ENCODE data around the gene HK1.

The HK1 gene

DNA sequence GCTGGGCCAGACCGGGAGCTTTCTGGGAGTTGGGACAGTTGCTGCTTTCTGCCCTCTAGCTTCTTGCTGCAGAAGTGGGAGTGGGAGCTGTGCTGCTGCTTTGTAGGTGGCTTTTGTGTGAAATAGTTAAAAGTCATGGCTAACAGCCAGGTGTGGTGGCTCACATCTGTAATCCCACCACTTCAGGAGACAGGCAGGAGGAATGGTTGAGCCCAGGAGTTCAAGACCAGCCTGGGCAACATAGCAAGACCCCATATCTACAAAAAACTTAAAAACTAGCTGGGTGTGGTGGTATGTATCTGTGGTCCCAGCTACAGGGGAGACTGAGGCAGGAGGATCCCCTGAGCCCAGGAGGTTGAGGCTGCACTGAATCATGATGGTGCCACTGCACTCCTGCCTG is 124.8 kb downstream of the HK1 start:
- ATAC-seq (replicated peaks; ENCODE audit: extremely low read depth, poor library complexity, severe bottlenecking) (no peak), DNase-seq (ENCODE audit: low spot score in 2 of 2) (no peak)
- H3K4me1 Mint-ChIP-seq, result peaks cover 11% of the 10 kb centered on the region
- peaks cover 22% of the 10 kb centered on the region for H3K36me3 Mint-ChIP-seq (ENCODE audit: insufficient read depth)
- no peaks in the 10 kb centered on the region for H3K27me3 Mint-ChIP-seq
- no peaks in the 10 kb centered on the region for H3K9me3 Mint-ChIP-seq
- no peak overlapping the region for H3K27ac Mint-ChIP-seq (ENCODE audit: low read depth)
- H3K4me3 Mint-ChIP-seq, result no peak overlapping the region

DNA sequence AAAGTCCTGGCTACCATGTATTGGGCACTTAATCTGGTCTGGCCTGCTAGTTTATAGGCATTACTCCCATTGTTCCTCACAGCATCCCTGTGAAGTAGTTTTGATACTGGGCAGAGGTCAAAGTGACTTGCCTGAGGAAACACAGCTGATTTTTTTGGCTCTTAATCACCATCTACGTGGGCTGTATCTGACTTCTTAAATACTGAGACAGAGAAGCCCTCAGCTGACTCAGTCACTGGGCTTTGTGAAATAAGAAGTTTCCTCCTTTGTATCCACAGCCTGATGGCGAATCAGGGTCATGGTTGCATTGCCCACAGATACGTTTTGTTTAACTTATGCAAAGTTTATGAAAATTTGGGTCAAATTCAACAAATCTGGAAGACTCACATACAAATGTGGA is 125.2 kb downstream of the HK1 start:
- DNase-seq (ENCODE audit: low spot score in 2 of 2) (no peak), ATAC-seq (replicated peaks; ENCODE audit: extremely low read depth, poor library complexity, severe bottlenecking) (no peak)
- H3K4me1 Mint-ChIP-seq, result peaks cover 16% of the 10 kb centered on the region
- no peak overlapping the region for H3K27ac Mint-ChIP-seq (ENCODE audit: low read depth)
- H3K9me3 Mint-ChIP-seq, result no peaks in the 10 kb centered on the region
- H3K4me3 Mint-ChIP-seq, result no peak overlapping the region
- peaks cover 23% of the 10 kb centered on the region for H3K36me3 Mint-ChIP-seq (ENCODE audit: insufficient read depth)
- H3K27me3 Mint-ChIP-seq, result no peaks in the 10 kb centered on the region

DNA sequence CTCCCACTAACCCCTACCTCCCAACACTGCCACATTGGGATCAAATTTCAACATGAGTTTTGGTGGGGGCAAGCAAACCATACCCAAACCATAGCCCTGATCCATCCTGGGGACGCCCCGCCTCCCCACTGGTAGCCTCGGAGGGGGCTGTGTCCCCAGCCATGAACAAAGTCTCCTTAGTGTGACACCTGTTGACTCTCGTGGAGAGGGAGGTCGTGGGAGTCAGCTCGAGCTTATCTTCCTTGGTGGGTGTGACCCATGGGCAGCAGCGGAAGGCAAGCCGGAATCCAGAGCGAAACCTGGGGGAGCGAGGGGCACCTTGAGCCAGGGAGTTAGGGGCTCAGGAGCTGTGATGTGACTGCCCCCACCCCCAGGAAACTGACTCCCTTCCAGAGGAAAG is 126.5 kb downstream of the HK1 start:
- ATAC-seq (replicated peaks; ENCODE audit: extremely low read depth, poor library complexity, severe bottlenecking) (no peak), DNase-seq (ENCODE audit: low spot score in 2 of 2) (no peak)
- Mint-ChIP-seq H3K36me3 (ENCODE audit: insufficient read depth) (peaks cover 21% of the 10 kb centered on the region), H3K4me1 (peaks cover 21% of the 10 kb centered on the region), H3K9me3 (no peaks in the 10 kb centered on the region), H3K4me3 (no peak overlapping the region), H3K27ac (ENCODE audit: low read depth) (no peak overlapping the region), H3K27me3 (no peaks in the 10 kb centered on the region)

DNA sequence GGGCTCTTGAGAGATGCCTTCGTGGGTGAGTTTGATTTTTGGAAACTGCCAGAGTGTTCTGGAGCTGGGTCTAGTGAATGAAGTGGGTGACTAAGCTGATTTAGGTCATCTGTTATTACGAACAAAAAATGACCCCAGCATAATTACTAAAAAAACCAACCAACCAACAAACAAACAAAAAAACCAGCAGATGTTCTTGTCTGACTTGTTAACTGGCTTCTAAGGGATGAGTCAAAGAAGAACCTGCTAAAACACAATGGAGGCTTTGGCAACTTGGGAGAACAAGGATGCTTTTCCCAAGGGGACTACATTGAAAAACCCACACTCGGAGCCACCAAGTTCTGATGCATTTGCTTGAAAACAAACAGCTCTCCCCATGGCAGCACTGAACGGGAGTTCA is 126.9 kb downstream of the HK1 start:
- no peak overlapping the region for H3K4me3 Mint-ChIP-seq
- no peak for DNase-seq (ENCODE audit: low spot score in 2 of 2)
- no peak for ATAC-seq (replicated peaks; ENCODE audit: extremely low read depth, poor library complexity, severe bottlenecking)
- H3K27me3 Mint-ChIP-seq, result no peaks in the 10 kb centered on the region
- H3K9me3 Mint-ChIP-seq, result no peaks in the 10 kb centered on the region
- H3K27ac Mint-ChIP-seq (ENCODE audit: low read depth), result no peak overlapping the region
- H3K36me3 Mint-ChIP-seq (ENCODE audit: insufficient read depth), result peaks cover 19% of the 10 kb centered on the region
- peaks cover 21% of the 10 kb centered on the region for H3K4me1 Mint-ChIP-seq

DNA sequence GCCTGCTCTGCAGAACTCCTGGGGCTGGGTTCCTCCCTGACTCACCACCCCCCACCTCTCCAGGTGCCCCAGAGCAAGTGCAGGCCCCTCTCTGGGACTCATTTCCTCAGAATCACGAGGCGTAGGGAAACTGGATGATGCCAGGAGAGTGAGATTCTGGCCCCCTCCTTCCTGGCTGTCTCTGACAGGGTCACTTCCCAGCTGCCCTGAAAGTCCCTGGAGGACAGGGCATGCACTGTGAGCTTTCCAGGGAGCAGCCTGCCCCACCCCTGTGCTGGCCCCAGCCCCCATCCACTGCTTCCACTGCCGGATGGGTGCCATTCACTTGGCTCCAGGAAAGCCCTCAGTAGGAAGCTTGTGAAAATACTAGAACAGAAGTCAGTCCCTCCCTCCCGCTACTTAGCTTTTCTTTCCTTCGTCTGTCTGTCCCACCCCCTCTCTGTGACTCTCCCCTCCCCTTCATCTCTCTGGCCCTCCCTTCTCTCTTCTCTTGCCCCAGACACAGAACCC is 128.1 kb downstream of the HK1 start:
- no peak for DNase-seq (ENCODE audit: low spot score in 2 of 2)
- Mint-ChIP-seq H3K27ac (ENCODE audit: low read depth) (no peak overlapping the region), H3K4me3 (no peak overlapping the region), H3K9me3 (no peaks in the 10 kb centered on the region), H3K4me1 (peaks cover 21% of the 10 kb centered on the region), H3K27me3 (no peaks in the 10 kb centered on the region), H3K36me3 (ENCODE audit: insufficient read depth) (peaks cover 13% of the 10 kb centered on the region)
- no peak for ATAC-seq (replicated peaks; ENCODE audit: extremely low read depth, poor library complexity, severe bottlenecking)

DNA sequence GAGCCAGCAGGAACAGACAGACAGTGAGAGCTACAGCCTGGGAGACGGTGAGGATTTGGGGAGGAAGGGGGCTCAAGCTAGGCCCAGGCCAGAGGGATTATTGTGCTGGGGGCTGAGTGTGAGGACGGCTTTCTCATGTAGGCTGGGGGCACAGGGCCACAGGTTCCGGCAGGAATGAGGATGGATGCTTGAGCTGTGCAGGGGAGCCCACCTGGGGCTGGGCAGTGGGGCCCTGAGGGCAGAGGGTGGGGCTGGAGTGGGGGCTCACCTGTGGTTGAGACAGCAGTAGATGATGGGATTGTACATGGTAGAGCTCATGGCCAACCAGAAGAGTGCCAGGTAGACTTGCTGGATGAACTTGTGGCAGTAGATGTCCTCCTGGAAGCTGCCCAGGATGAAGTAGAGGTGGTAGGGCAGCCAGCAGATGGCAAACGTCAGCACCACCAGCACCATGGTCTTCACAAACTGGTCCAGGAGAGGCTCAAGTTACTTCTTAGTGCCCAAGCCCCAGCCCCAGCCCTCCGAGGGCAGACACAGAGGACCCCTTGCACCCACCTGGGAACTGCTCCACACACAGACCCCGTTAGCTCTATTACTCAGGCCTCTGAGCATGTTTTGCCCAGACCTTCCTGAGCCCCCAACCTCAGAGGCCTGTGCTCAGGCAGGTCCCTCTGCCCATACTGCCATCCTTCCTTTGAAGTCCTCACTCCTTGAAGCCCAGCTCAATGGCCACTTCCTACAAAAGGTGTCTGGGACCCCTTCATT is 128.7 kb downstream of the HK1 start:
- Mint-ChIP-seq H3K9me3 (no peaks in the 10 kb centered on the region), H3K27ac (ENCODE audit: low read depth) (peak overlapping the region; percentile 41), H3K4me3 (no peak overlapping the region), H3K36me3 (ENCODE audit: insufficient read depth) (peaks cover 11% of the 10 kb centered on the region), H3K4me1 (peaks cover 21% of the 10 kb centered on the region), H3K27me3 (no peaks in the 10 kb centered on the region)
- DNase-seq (ENCODE audit: low spot score in 2 of 2) (no peak), ATAC-seq (replicated peaks; ENCODE audit: extremely low read depth, poor library complexity, severe bottlenecking) (no peak)

DNA sequence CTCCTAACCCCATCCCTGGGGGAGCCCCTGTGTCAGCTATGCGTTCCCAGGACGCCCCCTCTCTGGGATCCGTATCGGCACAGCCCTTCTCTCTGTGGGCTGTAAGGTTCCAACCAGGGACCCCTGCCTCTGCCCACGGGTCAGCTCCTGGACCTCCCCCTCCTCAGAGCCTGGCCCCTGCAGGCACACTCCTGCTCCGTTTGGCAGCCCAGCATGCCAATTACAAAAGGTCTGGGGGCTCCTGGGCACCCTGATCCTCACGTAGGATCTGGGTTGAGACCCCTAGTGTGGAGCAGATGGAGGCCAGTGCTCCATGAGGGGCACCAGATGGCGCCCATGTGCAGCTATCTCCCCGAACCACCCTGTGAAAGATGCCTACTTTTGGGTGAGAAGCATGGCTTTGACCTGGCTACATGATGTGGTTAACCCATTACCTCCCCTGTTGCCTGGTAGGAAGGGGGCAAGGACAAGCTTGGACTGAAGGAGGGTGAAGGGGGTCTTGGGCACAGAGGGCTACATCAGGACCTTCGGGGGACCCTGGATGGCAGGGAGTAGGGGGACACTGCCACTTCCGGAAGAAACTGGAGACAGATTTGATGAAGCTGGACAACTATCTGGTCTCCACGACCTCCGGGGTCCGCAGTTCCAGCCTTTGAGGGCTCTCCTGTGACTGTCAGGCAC is 129.5 kb downstream of the HK1 start:
- H3K27ac Mint-ChIP-seq (ENCODE audit: low read depth), result peak overlapping the region; percentile 71
- H3K9me3 Mint-ChIP-seq, result no peaks in the 10 kb centered on the region
- ATAC-seq (replicated peaks; ENCODE audit: extremely low read depth, poor library complexity, severe bottlenecking) (no peak), DNase-seq (ENCODE audit: low spot score in 2 of 2) (no peak)
- H3K4me3 Mint-ChIP-seq, result no peak overlapping the region
- H3K36me3 Mint-ChIP-seq (ENCODE audit: insufficient read depth), result peaks cover 7% of the 10 kb centered on the region
- H3K4me1 Mint-ChIP-seq, result peaks cover 21% of the 10 kb centered on the region
- H3K27me3 Mint-ChIP-seq, result no peaks in the 10 kb centered on the region

DNA sequence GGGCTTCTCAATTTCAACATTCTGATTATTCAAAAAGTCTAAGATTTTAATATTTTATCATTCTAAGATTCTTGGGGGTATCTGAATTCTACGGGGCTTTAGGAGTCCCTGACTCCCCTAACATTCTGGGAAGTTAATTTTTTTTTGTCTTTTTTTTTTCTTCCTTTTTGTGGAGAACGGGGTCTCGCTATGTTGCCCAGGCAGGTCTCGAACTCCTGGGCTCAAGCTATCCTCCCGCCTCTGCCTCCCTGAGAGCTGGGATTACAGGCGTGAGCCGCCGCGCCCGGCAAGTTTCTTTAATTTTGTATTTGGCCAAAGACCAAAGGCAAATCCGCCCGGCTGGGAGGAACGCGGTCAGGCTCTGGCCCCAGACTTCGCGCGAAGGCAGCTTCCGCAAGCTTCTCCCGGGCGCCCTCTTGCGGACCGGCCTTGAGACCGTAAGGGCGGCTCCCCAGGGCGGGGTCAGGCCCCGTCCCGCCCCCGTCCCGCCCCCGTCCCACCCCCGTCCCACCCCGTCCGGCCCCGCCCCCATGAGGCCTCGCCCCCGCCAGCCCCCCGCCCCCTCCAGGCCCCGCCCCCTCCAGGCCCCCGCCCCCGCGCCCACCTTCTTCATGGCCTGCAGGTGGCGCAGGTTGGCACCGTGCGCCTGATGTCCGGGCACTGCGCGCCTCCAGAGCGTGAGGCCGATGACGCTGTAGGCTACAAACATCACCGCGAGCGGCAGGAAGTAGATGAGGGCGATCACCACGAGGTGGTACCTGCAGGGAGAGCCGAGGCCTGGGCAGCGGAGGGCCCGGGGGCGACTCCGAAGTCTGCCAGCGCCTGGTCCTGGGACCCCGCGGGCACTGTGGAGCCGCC is 130.3 kb downstream of the HK1 start:
- H3K27ac Mint-ChIP-seq (ENCODE audit: low read depth), result peak overlapping the region; percentile 71
- ATAC-seq (replicated peaks; ENCODE audit: extremely low read depth, poor library complexity, severe bottlenecking), result peak; percentile 95
- DNase-seq (ENCODE audit: low spot score in 2 of 2), result peak; percentile 80 to 82
- peaks cover 4% of the 10 kb centered on the region for H3K36me3 Mint-ChIP-seq (ENCODE audit: insufficient read depth)
- peaks cover 21% of the 10 kb centered on the region for H3K4me1 Mint-ChIP-seq
- no peaks in the 10 kb centered on the region for H3K27me3 Mint-ChIP-seq
- H3K4me3 Mint-ChIP-seq, result peak overlapping the region; percentile 43
- H3K9me3 Mint-ChIP-seq, result no peaks in the 10 kb centered on the region

DNA sequence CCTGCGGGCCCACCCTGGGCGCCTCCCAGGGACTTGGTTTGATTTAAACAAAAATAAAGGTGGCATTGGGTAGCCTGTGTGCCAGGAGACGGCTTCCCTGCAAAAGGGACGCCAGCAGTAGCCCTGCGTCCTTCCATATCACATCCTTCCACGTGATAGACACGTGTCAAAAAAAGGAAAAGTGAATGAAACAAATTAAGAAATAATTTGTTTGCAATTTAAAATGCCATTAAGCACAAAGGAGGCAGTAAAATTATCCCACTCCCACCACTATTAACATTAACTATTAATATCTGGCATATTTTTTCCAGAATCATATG is 130.8 kb downstream of the HK1 start:
- Mint-ChIP-seq H3K4me3 (peak overlapping the region; percentile 43), H3K4me1 (peaks cover 21% of the 10 kb centered on the region), H3K9me3 (no peaks in the 10 kb centered on the region), H3K27me3 (no peaks in the 10 kb centered on the region), H3K36me3 (ENCODE audit: insufficient read depth) (peaks cover 4% of the 10 kb centered on the region), H3K27ac (ENCODE audit: low read depth) (peak overlapping the region; percentile 71)
- ATAC-seq (replicated peaks; ENCODE audit: extremely low read depth, poor library complexity, severe bottlenecking) (no peak), DNase-seq (ENCODE audit: low spot score in 2 of 2) (no peak)

DNA sequence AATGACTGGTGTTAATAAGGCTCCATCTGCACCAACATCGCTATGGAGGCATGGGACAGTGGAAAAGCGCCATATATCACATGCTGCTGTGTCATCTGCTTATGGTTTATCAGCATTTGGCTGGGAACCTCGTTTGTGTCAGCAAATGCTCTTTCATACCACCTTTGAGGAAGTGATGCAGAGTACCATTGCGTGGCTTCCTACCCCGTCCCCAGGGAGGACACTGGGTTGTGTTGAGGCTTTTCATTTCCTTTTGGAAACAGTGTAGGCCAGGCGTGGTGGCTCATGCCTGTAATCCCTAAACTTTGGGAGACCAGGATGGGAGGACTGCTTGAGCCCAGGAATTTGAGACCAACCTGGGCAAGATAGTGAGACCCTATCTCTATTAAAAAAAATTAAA is 131.7 kb downstream of the HK1 start:
- H3K27ac Mint-ChIP-seq (ENCODE audit: low read depth), result no peak overlapping the region
- DNase-seq (ENCODE audit: low spot score in 2 of 2) (no peak), ATAC-seq (replicated peaks; ENCODE audit: extremely low read depth, poor library complexity, severe bottlenecking) (no peak)
- H3K9me3 Mint-ChIP-seq, result no peaks in the 10 kb centered on the region
- H3K27me3 Mint-ChIP-seq, result no peaks in the 10 kb centered on the region
- no peak overlapping the region for H3K4me3 Mint-ChIP-seq
- peaks cover 21% of the 10 kb centered on the region for H3K4me1 Mint-ChIP-seq
- peaks cover 4% of the 10 kb centered on the region for H3K36me3 Mint-ChIP-seq (ENCODE audit: insufficient read depth)

DNA sequence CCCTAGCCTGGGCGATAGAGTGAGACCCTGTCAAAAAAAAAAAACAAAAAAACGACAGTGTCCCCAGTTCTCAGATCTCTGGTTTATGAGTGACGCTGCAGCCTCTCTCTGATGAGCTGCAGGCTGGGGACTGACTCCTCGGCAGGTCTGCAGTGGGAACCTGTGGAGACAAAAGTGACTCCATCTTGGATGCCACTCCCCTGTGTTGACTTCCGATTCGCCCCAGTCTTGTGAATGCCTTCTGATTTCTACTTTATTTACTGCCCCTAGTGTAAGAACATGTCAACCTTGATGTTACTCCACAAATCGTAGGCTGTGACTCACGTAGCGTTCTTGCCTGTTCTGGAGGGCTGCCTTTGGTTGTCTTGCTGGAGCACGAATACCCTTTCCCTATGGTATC is 132.2 kb downstream of the HK1 start:
- Mint-ChIP-seq H3K36me3 (ENCODE audit: insufficient read depth) (peaks cover 4% of the 10 kb centered on the region), H3K9me3 (no peaks in the 10 kb centered on the region), H3K4me3 (no peak overlapping the region), H3K4me1 (peaks cover 21% of the 10 kb centered on the region), H3K27me3 (peaks cover 3% of the 10 kb centered on the region), H3K27ac (ENCODE audit: low read depth) (no peak overlapping the region)
- ATAC-seq (replicated peaks; ENCODE audit: extremely low read depth, poor library complexity, severe bottlenecking), result no peak
- no peak for DNase-seq (ENCODE audit: low spot score in 2 of 2)

DNA sequence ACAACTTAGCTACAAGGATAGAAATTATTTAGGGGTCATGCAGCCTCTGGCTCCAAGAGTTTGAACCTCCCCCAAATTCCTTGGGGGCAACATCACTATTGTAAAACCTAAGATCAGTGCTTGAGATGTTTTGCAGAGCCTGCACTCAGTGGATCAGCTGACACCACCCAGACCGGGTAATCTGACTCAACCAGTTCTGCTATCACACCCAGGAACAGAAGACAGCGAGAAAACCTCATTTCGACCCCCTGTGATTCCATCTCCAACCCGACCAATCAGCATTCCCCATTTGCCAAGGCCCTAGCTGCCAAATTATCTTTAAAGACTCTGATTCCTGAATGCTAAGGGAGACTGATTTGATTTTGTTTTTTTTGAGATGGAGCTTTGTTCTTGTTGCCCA is 133.2 kb downstream of the HK1 start:
- no peaks in the 10 kb centered on the region for H3K9me3 Mint-ChIP-seq
- H3K27ac Mint-ChIP-seq (ENCODE audit: low read depth), result no peak overlapping the region
- DNase-seq (ENCODE audit: low spot score in 2 of 2) (no peak), ATAC-seq (replicated peaks; ENCODE audit: extremely low read depth, poor library complexity, severe bottlenecking) (no peak)
- no peak overlapping the region for H3K4me3 Mint-ChIP-seq
- H3K4me1 Mint-ChIP-seq, result peaks cover 19% of the 10 kb centered on the region
- H3K36me3 Mint-ChIP-seq (ENCODE audit: insufficient read depth), result peaks cover 4% of the 10 kb centered on the region
- H3K27me3 Mint-ChIP-seq, result peaks cover 10% of the 10 kb centered on the region
